Loucy (cell line): Measurements from ENCODE around the gene KRTAP10-12.
"Not testable (repeated sequence)": the region's sequence is repeated elsewhere in the genome, so short reads cannot be mapped to it uniquely, and the experiment has no call there.

Experiments
- H2AFZ ChIP-seq: fragments of 200-600 bp; sonication (generic); 2 replicates; pipeline ENCODE4 v1.6.0; 2016; ENCODE audit warnings: antibody characterized with exemption, mild to moderate bottlenecking, low read length, moderate library complexity
- H3F3A ChIP-seq: fragments of 200-600 bp; 2 replicates; pipeline ENCODE4 v1.6.0; 2016; ENCODE audit warnings: antibody characterized with exemption, low read depth, mild to moderate bottlenecking
- H3K27me3 ChIP-seq: fragments of 200-600 bp; sonication (generic); 2 replicates; pipeline ENCODE4 v1.6.1; 2014; ENCODE audit warnings: low read length, mild to moderate bottlenecking; ENCODE audit not compliant: insufficient read depth, poor library complexity, severe bottlenecking
- H3K36me3 ChIP-seq: fragments of 200-600 bp; sonication (generic); 2 replicates; pipeline ENCODE4 v1.6.1; 2016; ENCODE audit warnings: low read length; ENCODE audit not compliant: insufficient read depth
- H3K4me1 ChIP-seq: fragments of 200-600 bp; sonication (generic); 2 replicates; pipeline ENCODE4 v1.5.1; 2014; ENCODE audit warnings: low read length, mild to moderate bottlenecking; ENCODE audit not compliant: insufficient read depth, poor library complexity, severe bottlenecking
- H3K4me2 ChIP-seq: fragments of 200-600 bp; sonication (generic); 2 replicates; pipeline ENCODE4 v1.6.0; 2014; ENCODE audit warnings: antibody characterized with exemption, low read length, low read depth, mild to moderate bottlenecking; ENCODE audit not compliant: poor library complexity, severe bottlenecking
- H3K4me3 ChIP-seq: fragments of 200-600 bp; sonication (generic); 2 replicates; pipeline ENCODE4 v1.5.1; 2014; ENCODE audit warnings: low read length, mild to moderate bottlenecking, mixed read lengths; ENCODE audit not compliant: poor library complexity, severe bottlenecking
- H3K79me2 ChIP-seq: fragments of 200-600 bp; sonication (generic); 2 replicates; pipeline ENCODE4 v1.6.1; 2014; ENCODE audit warnings: low read length; ENCODE audit not compliant: insufficient read depth
- H3K9ac ChIP-seq: fragments of 200-600 bp; sonication (generic); 2 replicates; pipeline ENCODE4 v1.6.0; 2014; ENCODE audit warnings: mild to moderate bottlenecking, low read depth, low read length, moderate library complexity; ENCODE audit not compliant: poor library complexity, severe bottlenecking
- H3K9me2 ChIP-seq: fragments of 200-600 bp; sonication (generic); replicated peaks from 2 replicates; pipeline ENCODE4 v1.6.1; 2016; ENCODE audit warnings: low read depth, low read length, mixed read lengths
- H3K9me3 ChIP-seq: fragments of 200-600 bp; sonication (generic); 2 replicates; pipeline ENCODE4 v1.6.1; 2014; ENCODE audit warnings: mild to moderate bottlenecking, antibody characterized with exemption, low read length, low read depth; ENCODE audit not compliant: insufficient read depth
- H4K20me1 ChIP-seq: fragments of 200-600 bp; sonication (generic); 2 replicates; pipeline ENCODE4 v1.6.0; 2014; ENCODE audit warnings: antibody characterized with exemption, low read length, mild to moderate bottlenecking; ENCODE audit not compliant: insufficient read depth, poor library complexity, severe bottlenecking
- CTCF ChIP-seq: fragments of 200-600 bp; sonication (generic); conservative IDR thresholded peaks from 2 replicates; pipeline ENCODE4 v1.5.1; 2014; ENCODE audit warnings: mild to moderate bottlenecking, antibody characterized with exemption, low read length
- EZH2phosphoT487 ChIP-seq: fragments of 200-600 bp; IDR thresholded peaks from 2 replicates; pipeline ENCODE4 v1.6.1; 2018; ENCODE audit warnings: antibody characterized with exemption, mild to moderate bottlenecking, moderate library complexity, borderline replicate concordance

The KRTAP10-12 gene

GRCh38 chr21:44697172-44697810, at the start of gene KRTAP10-12:
Gene KRTAP10-12, plus strand, starts transcription at chr21:44697172. Its CDS starts 30 bp downstream, at chr21:44697202.
- H2AFZ ChIP-seq, H4K20me1 ChIP-seq, H3F3A ChIP-seq, H3K4me1 ChIP-seq, H3K4me2 ChIP-seq, H3K79me2 ChIP-seq, H3K27me3 ChIP-seq, H3K9me2 ChIP-seq, H3K9me3 ChIP-seq, H3K4me3 ChIP-seq, H3K9ac ChIP-seq, H3K36me3 ChIP-seq: not testable (repeated sequence)

GRCh38 chr21:44647222-44647552, 49.8 kb upstream of the KRTAP10-12 start:
- H3K4me2 ChIP-seq: no peak overlapping the region
- no peaks in the 10 kb centered on the region for H4K20me1 ChIP-seq
- H3K9me3 ChIP-seq: peaks cover 12% of the 10 kb centered on the region; the same call in 1 of the 2 replicates
- TF ChIP-seq EZH2phosphoT487: no peak
- TF ChIP-seq CTCF: no peak
- no peak overlapping the region for H3K4me3 ChIP-seq
- H3F3A ChIP-seq: no peaks in the 10 kb centered on the region
- H3K9ac ChIP-seq: no peak overlapping the region
- H3K36me3 ChIP-seq: no peaks in the 10 kb centered on the region
- no peaks in the 10 kb centered on the region for H3K27me3 ChIP-seq
- no peaks in the 10 kb centered on the region for H3K79me2 ChIP-seq
- H3K4me1 ChIP-seq: no peaks in the 10 kb centered on the region
- H2AFZ ChIP-seq: no peak overlapping the region
- no peaks in the 10 kb centered on the region for H3K9me2 ChIP-seq

GRCh38 chr21:44648557-44649311, 48.2 kb upstream of the KRTAP10-12 start:
- Histone ChIP-seq H3K79me2 (no peaks in the 10 kb centered on the region), H3F3A (no peaks in the 10 kb centered on the region), H3K4me3 (no peak overlapping the region), H2AFZ (no peak overlapping the region), H3K36me3 (no peaks in the 10 kb centered on the region), H3K9me2 (no peaks in the 10 kb centered on the region), H3K9ac (no peak overlapping the region), H3K4me2 (no peak overlapping the region), H3K4me1 (no peaks in the 10 kb centered on the region), H3K27me3 (no peaks in the 10 kb centered on the region), H4K20me1 (no peaks in the 10 kb centered on the region), H3K9me3 (peaks cover 7% of the 10 kb centered on the region; the same call in 1 of the 2 replicates)
- TF ChIP-seq EZH2phosphoT487 (no peak), CTCF (no peak)
